ENCODE data around the gene ASB6. TPM values are rescaled to one million over a fixed set of nuclear protein-coding genes. Genes with fewer than 3 reads are reported as not detected.

Gene ASB6
- total RNA-seq (2014; rRNA removed; shearing (Covaris generic)), result 13.9 and 14.4 TPM in 2 replicates

- peak; percentile 87 for DNase-seq (ENCODE audit: low spot score)
These were observed at the start of gene ASB6 for GRCh38 chr9:129641750-129642585. Gene ASB6 (minus strand): TSS chr9:129642151. CDS start chr9:129641999, 152 bp downstream.

- no peak for DNase-seq (ENCODE audit: low spot score)
These were observed 46.5 kb upstream of the ASB6 start for GRCh38 chr9:129688285-129689043.

- DNase-seq (ENCODE audit: low spot score), result no peak
These were observed 45.4 kb upstream of the ASB6 start for GRCh38 chr9:129687391-129687790.

GRCh38 chr9:129686736-129687135 lies 44.8 kb upstream of the ASB6 start:
- no peak for DNase-seq (ENCODE audit: low spot score)

- DNase-seq (ENCODE audit: low spot score), result no peak
These were observed 43.9 kb upstream of the ASB6 start for GRCh38 chr9:129685933-129686259.

- peak; percentile 43 for DNase-seq (ENCODE audit: low spot score)
These were observed 43.4 kb upstream of the ASB6 start for GRCh38 chr9:129685220-129685932.

GRCh38 chr9:129682381-129682780 lies 40.4 kb upstream of the ASB6 start:
- DNase-seq (ENCODE audit: low spot score), result no peak

- DNase-seq (ENCODE audit: low spot score), result no peak
These were observed 40.0 kb upstream of the ASB6 start for GRCh38 chr9:129681924-129682323.

- DNase-seq (ENCODE audit: low spot score), result no peak
These were observed 37.6 kb upstream of the ASB6 start for GRCh38 chr9:129679537-129679936.

- no peak for DNase-seq (ENCODE audit: low spot score)
These were observed 36.9 kb upstream of the ASB6 start for GRCh38 chr9:129678844-129679243.

GRCh38 chr9:129677456-129677855 lies 35.5 kb upstream of the ASB6 start:
- DNase-seq (ENCODE audit: low spot score), result no peak

- DNase-seq (ENCODE audit: low spot score), result no peak
These were observed 35.0 kb upstream of the ASB6 start for GRCh38 chr9:129676975-129677374.

- DNase-seq (ENCODE audit: low spot score), result no peak
These were observed 34.3 kb upstream of the ASB6 start for GRCh38 chr9:129676287-129676686.

- DNase-seq (ENCODE audit: low spot score), result no peak
These were observed 33.7 kb upstream of the ASB6 start for GRCh38 chr9:129675620-129676019.

- DNase-seq (ENCODE audit: low spot score), result no peak
These were observed 32.3 kb upstream of the ASB6 start for GRCh38 chr9:129674229-129674628.

- no peak for DNase-seq (ENCODE audit: low spot score)
These were observed 31.7 kb upstream of the ASB6 start for GRCh38 chr9:129673602-129674001.

GRCh38 chr9:129672702-129673101 lies 30.8 kb upstream of the ASB6 start:
- no peak for DNase-seq (ENCODE audit: low spot score)

GRCh38 chr9:129671519-129671918 lies 29.6 kb upstream of the ASB6 start:
- no peak for DNase-seq (ENCODE audit: low spot score)

GRCh38 chr9:129671065-129671464 lies 29.1 kb upstream of the ASB6 start:
- no peak for DNase-seq (ENCODE audit: low spot score)

GRCh38 chr9:129669946-129670345 lies 28.0 kb upstream of the ASB6 start:
- no peak for DNase-seq (ENCODE audit: low spot score)

- DNase-seq (ENCODE audit: low spot score), result peak; percentile 26
These were observed 27.3 kb upstream of the ASB6 start for GRCh38 chr9:129669141-129669718.

GRCh38 chr9:129667850-129668249 lies 25.9 kb upstream of the ASB6 start:
- no peak for DNase-seq (ENCODE audit: low spot score)
